Activated CD4-positive, alpha-beta memory T cell treated with anti-CD3 and anti-CD28 coated beads, Interleukin-2, amount 10 ng/mL, durations not matched to agents 7 days and 5 days (primary cell): Measurements from ENCODE around the gene IFT81. TPM values are rescaled to one million over a fixed set of nuclear protein-coding genes. Genes with fewer than 3 reads are reported as not detected.

ENCODE experiments used
- CTCF ChIA-PET: fragments of 350-600 bp; sonication (Branson Sonifier 250); formaldehyde crosslinking; loops from one replicate; lab custom pipeline; 2021; ENCODE audit warnings: antibody characterized with exemption, inconsistent platforms; lab: Charles Lee
- POLR2A ChIA-PET: fragments of 350-600 bp; sonication (Branson Sonifier 250); formaldehyde crosslinking; loops from one replicate; lab custom pipeline; 2021; ENCODE audit warnings: antibody characterized with exemption; lab: Charles Lee
- DNase-seq: peaks from one replicate; pipeline ENCODE4 v3.0.0-alpha.2; 2020
- H3K27ac Mint-ChIP-seq: one replicate; pipeline ENCODE4 v1.8.0; 2021; ENCODE audit warnings: mild to moderate bottlenecking, mixed read lengths
- H3K27me3 Mint-ChIP-seq: one replicate; pipeline ENCODE4 v1.8.0; 2021; ENCODE audit warnings: mixed read lengths
- H3K36me3 Mint-ChIP-seq: one replicate; pipeline ENCODE4 v1.8.0; 2021; ENCODE audit warnings: low read depth, mixed read lengths
- H3K4me1 Mint-ChIP-seq: one replicate; pipeline ENCODE4 v1.8.0; 2021; ENCODE audit warnings: mixed read lengths
- H3K4me3 Mint-ChIP-seq: one replicate; pipeline ENCODE4 v1.8.0; 2021; ENCODE audit warnings: mild to moderate bottlenecking, mixed read lengths
- H3K9me3 Mint-ChIP-seq: one replicate; pipeline ENCODE4 v1.8.0; 2021; ENCODE audit warnings: mixed read lengths
- total RNA-seq, 2 experiments: library from RNA; stranded (reverse); gene quantifications; one replicate each; pipeline ENCODE4 v1.2.3, GENCODE V29; 2021

IFT81 gene
- total RNA-seq, 2 experiments from 2014 or later, result 2.0 to 2.6 TPM

GRCh38 chr12:110266381-110266960, 142.3 kb downstream of the IFT81 start:
- Mint-ChIP-seq H3K9me3 (no peaks in the 10 kb centered on the region), H3K27ac (no peak overlapping the region), H3K4me1 (no peaks in the 10 kb centered on the region), H3K4me3 (no peak overlapping the region), H3K27me3 (peaks cover 36% of the 10 kb centered on the region), H3K36me3 (no peaks in the 10 kb centered on the region)
- ChIA-PET POLR2A (interaction anchor here (1.2 kb wide), 1 partner anchor 14 kb away, joined by 6 read pairs; no protein-coding TSS in a partner anchor), CTCF (no interaction called here)
- DNase-seq, result no peak

- Mint-ChIP-seq H3K27me3 (peaks cover 36% of the 10 kb centered on the region), H3K4me3 (no peak overlapping the region), H3K9me3 (no peaks in the 10 kb centered on the region), H3K36me3 (no peaks in the 10 kb centered on the region), H3K27ac (no peak overlapping the region), H3K4me1 (no peaks in the 10 kb centered on the region)
- CTCF ChIA-PET, result interaction anchor here (0.9 kb wide), 1 partner anchor 13 kb away, joined by 3 read pairs; no protein-coding TSS in a partner anchor
- DNase-seq, result no peak
- POLR2A ChIA-PET, result interaction anchor here (1.2 kb wide), 1 partner anchor 13 kb away, joined by 6 read pairs; no protein-coding TSS in a partner anchor
These were observed 142.9 kb downstream of the IFT81 start for GRCh38 chr12:110266980-110267620.

Other genes with a start within 250 kb of the IFT81 start
- 10 to 100 TPM; 22.2 to 23.8 TPM for gene GLTP, start 243.8 kb upstream of the IFT81 start, total RNA-seq
- gene TCHP, start 224.1 kb upstream of the IFT81 start, total RNA-seq, result 10 to 100 TPM; 35.0 to 35.3 TPM
- 100 to 1,000 TPM; 107 to 112 TPM for gene GIT2, start 128.0 kb upstream of the IFT81 start, total RNA-seq
- gene ANKRD13A, start 124.9 kb upstream of the IFT81 start, total RNA-seq, result 10 to 100 TPM; 84.3 to 85.2 TPM
- 10 to 100 TPM; 26.2 to 29.1 TPM for gene C12orf76, start 75.8 kb upstream of the IFT81 start, total RNA-seq
- 100 to 1,000 TPM; 142 TPM for gene ATP2A2, start 156.9 kb downstream of the IFT81 start, total RNA-seq